ENCODE measurements around the gene IL2RG. TPM values are rescaled to one million over a fixed set of nuclear protein-coding genes. Genes with fewer than 3 reads are reported as not detected.

The IL2RG gene
- polyA plus RNA-seq = 118 TPM
- long read RNA-seq, donor 1, transcript IL2RG-203 (8 exons, 1,534 nt) = major isoform, 21 of 23 reads
- long read RNA-seq, donor 1, partial matches to known transcripts = 0 of 23 reads
- long read RNA-seq, donor 1, other reads (novel, unspliced or antisense) = 0 of 23 reads
- long read RNA-seq, donor 2, transcript IL2RG-203 (8 exons, 1,534 nt) = major isoform, 70 of 85 reads
- long read RNA-seq, donor 2, partial matches to known transcripts = 14 of 85 reads
- long read RNA-seq, donor 2, other reads (novel, unspliced or antisense) = 0 of 85 reads
- long read RNA-seq, donor 3, transcript IL2RG-203 (8 exons, 1,534 nt) = major isoform, 50 of 51 reads
- long read RNA-seq, donor 3, partial matches to known transcripts = 0 of 51 reads
- long read RNA-seq, donor 3, other reads (novel, unspliced or antisense) = 0 of 51 reads
- long read RNA-seq, donor 4, transcript IL2RG-203 (8 exons, 1,534 nt) = major isoform, 9 of 9 reads
- long read RNA-seq, donor 4, partial matches to known transcripts = 0 of 9 reads
- long read RNA-seq, donor 4, other reads (novel, unspliced or antisense) = 0 of 9 reads
- long read RNA-seq, donor 5, transcript IL2RG-203 (8 exons, 1,534 nt) = major isoform, 32 of 32 reads
- long read RNA-seq, donor 5, partial matches to known transcripts = 0 of 32 reads
- long read RNA-seq, donor 5, other reads (novel, unspliced or antisense) = 0 of 32 reads
- long read RNA-seq, donor 6, transcript IL2RG-203 (8 exons, 1,534 nt) = major isoform, 38 of 40 reads
- long read RNA-seq, donor 6, partial matches to known transcripts = 0 of 40 reads
- long read RNA-seq, donor 6, other reads (novel, unspliced or antisense) = 0 of 40 reads
- long read RNA-seq, donor 7, transcript IL2RG-203 (8 exons, 1,534 nt) = major isoform, 24 of 25 reads
- long read RNA-seq, donor 7, partial matches to known transcripts = 0 of 25 reads
- long read RNA-seq, donor 7, other reads (novel, unspliced or antisense) = 0 of 25 reads
- long read RNA-seq, donor 8, transcript IL2RG-203 (8 exons, 1,534 nt) = major isoform, 48 of 49 reads
- long read RNA-seq, donor 8, partial matches to known transcripts = 0 of 49 reads
- long read RNA-seq, donor 8, other reads (novel, unspliced or antisense) = 0 of 49 reads
- long read RNA-seq, donor 9, transcript IL2RG-203 (8 exons, 1,534 nt) = major isoform, 41 of 42 reads
- long read RNA-seq, donor 9, partial matches to known transcripts = 0 of 42 reads
- long read RNA-seq, donor 9, other reads (novel, unspliced or antisense) = 0 of 42 reads
- long read RNA-seq, donor 10, transcript IL2RG-203 (8 exons, 1,534 nt) = major isoform, 60 of 67 reads
- long read RNA-seq, donor 10, partial matches to known transcripts = 5 of 67 reads
- long read RNA-seq, donor 10, other reads (novel, unspliced or antisense) = 0 of 67 reads
- long read RNA-seq, donor 11, transcript IL2RG-203 (8 exons, 1,534 nt) = major isoform, 34 of 34 reads
- long read RNA-seq, donor 11, partial matches to known transcripts = 0 of 34 reads
- long read RNA-seq, donor 11, other reads (novel, unspliced or antisense) = 0 of 34 reads

- no peaks in the 10 kb centered on the region for H3K27me3 ChIP-seq (ENCODE audit: control insufficient read depth, insufficient read depth, low read length)
- H3K9me3 ChIP-seq (ENCODE audit: control insufficient read depth, low read depth, low read length) = no peaks in the 10 kb centered on the region
- H3K36me3 ChIP-seq (ENCODE audit: control insufficient read depth, insufficient read depth, low read length) = no peaks in the 10 kb centered on the region
- peak within 1 kb of the TSS; percentile 36 for H3K4me3 ChIP-seq (ENCODE audit: low read length)
- peak within 1 kb of the TSS; percentile 96 for H3K27ac ChIP-seq (ENCODE audit: low read length)
- DNase-seq = peak; percentile 85 to 90
- H3K4me1 ChIP-seq (ENCODE audit: control insufficient read depth, insufficient read depth, low read length) = peaks cover 28% of the 10 kb centered on the region
- no CpG with 5 or more reads among the region's 8 CpGs for WGBS (ENCODE audit: insufficient coverage, low lambda C conversion rate)
Measured at GRCh38 chrX:71111141-71111843, at the start of gene IL2RG. Gene IL2RG, minus strand, starts transcription at chrX:71111577. Its CDS starts 38 bp downstream, at chrX:71111539.

GRCh38 chrX:71160475-71160874, 49.1 kb upstream of the IL2RG start:
- WGBS (ENCODE audit: insufficient coverage, low lambda C conversion rate) = no CpG with 5 or more reads among the region's 3 CpGs
- Histone ChIP-seq H3K9me3 (ENCODE audit: control insufficient read depth, low read depth, low read length) (no peaks in the 10 kb centered on the region), H3K27me3 (ENCODE audit: control insufficient read depth, insufficient read depth, low read length) (no peaks in the 10 kb centered on the region)

DNA sequence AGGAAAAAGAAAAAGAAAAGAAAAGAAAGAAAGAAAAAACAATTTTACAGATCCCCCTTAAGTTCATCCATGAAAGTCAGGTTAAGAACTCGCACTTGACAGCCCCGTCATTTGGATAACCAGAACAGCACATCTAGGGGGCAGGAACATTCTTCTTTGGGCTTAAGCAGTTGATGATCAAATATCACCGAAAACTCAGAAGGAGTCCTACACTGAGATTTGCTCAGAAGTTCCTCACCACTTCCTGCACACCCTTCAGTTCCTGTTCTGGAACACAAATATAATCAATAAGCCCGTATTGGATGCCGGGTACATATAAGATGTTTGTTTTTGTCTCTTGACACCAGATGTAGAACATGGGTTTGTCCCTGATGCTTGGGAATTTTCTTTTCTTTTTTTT, 48.0 kb upstream of the IL2RG start:
- H3K4me1 ChIP-seq (ENCODE audit: control insufficient read depth, insufficient read depth, low read length) = no peaks in the 10 kb centered on the region
- H3K9me3 ChIP-seq (ENCODE audit: control insufficient read depth, low read depth, low read length) = no peaks in the 10 kb centered on the region
- H3K27me3 ChIP-seq (ENCODE audit: control insufficient read depth, insufficient read depth, low read length) = no peaks in the 10 kb centered on the region
- H3K27ac ChIP-seq (ENCODE audit: low read length) = no peak overlapping the region
- H3K4me3 ChIP-seq (ENCODE audit: low read length) = no peak overlapping the region
- WGBS (ENCODE audit: insufficient coverage, low lambda C conversion rate) = no CpG with 5 or more reads among the region's 5 CpGs
- no peaks in the 10 kb centered on the region for H3K36me3 ChIP-seq (ENCODE audit: control insufficient read depth, insufficient read depth, low read length)
- DNase-seq = no peak

More at GRCh38 chrX:71160475-71160874, 49.1 kb upstream of the IL2RG start:
- Histone ChIP-seq H3K27ac (ENCODE audit: low read length) (no peak overlapping the region), H3K4me1 (ENCODE audit: control insufficient read depth, insufficient read depth, low read length) (no peaks in the 10 kb centered on the region), H3K36me3 (ENCODE audit: control insufficient read depth, insufficient read depth, low read length) (no peaks in the 10 kb centered on the region), H3K4me3 (ENCODE audit: low read length) (no peak overlapping the region)
- DNase-seq = no peak

GRCh38 chrX:71158603-71159002, 47.2 kb upstream of the IL2RG start:
- Histone ChIP-seq H3K36me3 (ENCODE audit: control insufficient read depth, insufficient read depth, low read length) (no peaks in the 10 kb centered on the region), H3K4me1 (ENCODE audit: control insufficient read depth, insufficient read depth, low read length) (no peaks in the 10 kb centered on the region), H3K27me3 (ENCODE audit: control insufficient read depth, insufficient read depth, low read length) (no peaks in the 10 kb centered on the region), H3K9me3 (ENCODE audit: control insufficient read depth, low read depth, low read length) (no peaks in the 10 kb centered on the region), H3K4me3 (ENCODE audit: low read length) (no peak overlapping the region), H3K27ac (ENCODE audit: low read length) (no peak overlapping the region)
- no CpG with 5 or more reads among the region's 6 CpGs for WGBS (ENCODE audit: insufficient coverage, low lambda C conversion rate)
- no peak for DNase-seq

- Histone ChIP-seq H3K36me3 (ENCODE audit: control insufficient read depth, insufficient read depth, low read length) (no peaks in the 10 kb centered on the region), H3K27me3 (ENCODE audit: control insufficient read depth, insufficient read depth, low read length) (no peaks in the 10 kb centered on the region), H3K4me1 (ENCODE audit: control insufficient read depth, insufficient read depth, low read length) (no peaks in the 10 kb centered on the region), H3K27ac (ENCODE audit: low read length) (no peak overlapping the region), H3K4me3 (ENCODE audit: low read length) (no peak overlapping the region), H3K9me3 (ENCODE audit: control insufficient read depth, low read depth, low read length) (no peaks in the 10 kb centered on the region)
- no peak for DNase-seq
- no CpG with 5 or more reads among the region's 3 CpGs for WGBS (ENCODE audit: insufficient coverage, low lambda C conversion rate)
Measured at GRCh38 chrX:71154641-71155040, 43.3 kb upstream of the IL2RG start.

GRCh38 chrX:71154196-71154595, 42.8 kb upstream of the IL2RG start:
- no peak for DNase-seq
- no CpG with 5 or more reads among the region's 7 CpGs for WGBS (ENCODE audit: insufficient coverage, low lambda C conversion rate)

DNA sequence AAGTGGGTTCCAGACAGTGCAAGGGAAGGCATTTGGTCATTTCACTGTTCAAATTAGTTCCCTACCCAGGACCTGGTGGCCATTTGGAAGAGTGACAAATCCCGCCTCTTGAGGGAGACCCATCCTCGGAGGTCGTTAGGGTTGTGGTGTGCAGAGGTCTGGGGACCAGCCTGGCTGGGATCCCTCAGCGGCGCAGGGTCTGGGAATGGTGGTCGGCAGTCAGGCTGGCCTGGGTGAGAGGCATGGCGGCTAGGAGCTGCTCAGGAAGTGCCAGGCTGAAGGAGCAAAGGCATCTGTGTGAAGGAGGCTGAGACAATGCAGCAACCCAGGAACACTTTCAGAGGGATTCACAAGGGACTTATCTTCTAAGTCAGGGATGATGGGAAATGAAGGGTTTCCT, 40.0 kb upstream of the IL2RG start:
- WGBS (ENCODE audit: insufficient coverage, low lambda C conversion rate) = no CpG with 5 or more reads among the region's 7 CpGs
- no peak for DNase-seq
- H3K4me3 ChIP-seq (ENCODE audit: low read length) = no peak overlapping the region
- no peaks in the 10 kb centered on the region for H3K4me1 ChIP-seq (ENCODE audit: control insufficient read depth, insufficient read depth, low read length)
- no peaks in the 10 kb centered on the region for H3K27me3 ChIP-seq (ENCODE audit: control insufficient read depth, insufficient read depth, low read length)
- H3K9me3 ChIP-seq (ENCODE audit: control insufficient read depth, low read depth, low read length) = no peaks in the 10 kb centered on the region
- no peaks in the 10 kb centered on the region for H3K36me3 ChIP-seq (ENCODE audit: control insufficient read depth, insufficient read depth, low read length)
- no peak overlapping the region for H3K27ac ChIP-seq (ENCODE audit: low read length)

More at GRCh38 chrX:71154196-71154595, 42.8 kb upstream of the IL2RG start:
- Histone ChIP-seq H3K27me3 (ENCODE audit: control insufficient read depth, insufficient read depth, low read length) (no peaks in the 10 kb centered on the region), H3K9me3 (ENCODE audit: control insufficient read depth, low read depth, low read length) (no peaks in the 10 kb centered on the region), H3K27ac (ENCODE audit: low read length) (no peak overlapping the region), H3K36me3 (ENCODE audit: control insufficient read depth, insufficient read depth, low read length) (no peaks in the 10 kb centered on the region), H3K4me3 (ENCODE audit: low read length) (no peak overlapping the region), H3K4me1 (ENCODE audit: control insufficient read depth, insufficient read depth, low read length) (no peaks in the 10 kb centered on the region)

DNA sequence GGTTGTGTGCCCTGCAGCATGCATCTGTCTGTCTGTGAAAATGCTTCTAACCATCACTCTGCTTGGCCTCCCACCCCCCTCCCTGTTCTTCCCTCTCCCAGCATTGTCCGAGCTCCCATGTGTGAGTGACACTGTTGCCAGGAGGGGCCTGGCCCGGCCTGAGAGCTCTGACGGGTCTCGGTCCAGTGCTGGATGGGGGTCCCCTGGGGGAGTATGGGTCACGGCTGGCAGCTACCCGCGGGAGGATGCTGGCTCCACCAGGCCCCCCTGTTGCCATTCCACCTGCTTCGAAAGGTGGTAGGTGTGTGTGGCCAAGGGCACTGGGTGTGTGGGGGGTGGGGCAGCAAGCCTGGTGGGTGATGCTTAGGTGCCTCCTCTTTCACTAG, 36.9 kb upstream of the IL2RG start:
- H3K27ac ChIP-seq (ENCODE audit: low read length) = no peak overlapping the region
- DNase-seq = no peak
- H3K36me3 ChIP-seq (ENCODE audit: control insufficient read depth, insufficient read depth, low read length) = no peaks in the 10 kb centered on the region
- no peaks in the 10 kb centered on the region for H3K9me3 ChIP-seq (ENCODE audit: control insufficient read depth, low read depth, low read length)
- no peak overlapping the region for H3K4me3 ChIP-seq (ENCODE audit: low read length)
- H3K4me1 ChIP-seq (ENCODE audit: control insufficient read depth, insufficient read depth, low read length) = peaks cover 4% of the 10 kb centered on the region
- WGBS (ENCODE audit: insufficient coverage, low lambda C conversion rate) = no CpG with 5 or more reads among the region's 8 CpGs
- H3K27me3 ChIP-seq (ENCODE audit: control insufficient read depth, insufficient read depth, low read length) = no peaks in the 10 kb centered on the region

- Histone ChIP-seq H3K4me1 (ENCODE audit: control insufficient read depth, insufficient read depth, low read length) (peaks cover 4% of the 10 kb centered on the region), H3K36me3 (ENCODE audit: control insufficient read depth, insufficient read depth, low read length) (no peaks in the 10 kb centered on the region), H3K4me3 (ENCODE audit: low read length) (no peak overlapping the region), H3K9me3 (ENCODE audit: control insufficient read depth, low read depth, low read length) (no peaks in the 10 kb centered on the region), H3K27ac (ENCODE audit: low read length) (no peak overlapping the region), H3K27me3 (ENCODE audit: control insufficient read depth, insufficient read depth, low read length) (no peaks in the 10 kb centered on the region)
- no CpG with 5 or more reads among the region's 28 CpGs for WGBS (ENCODE audit: insufficient coverage, low lambda C conversion rate)
- no peak for DNase-seq
Measured at GRCh38 chrX:71147496-71148277, 36.3 kb upstream of the IL2RG start.
